ENCODE data around the gene MINDY2. TPM values are rescaled to one million over a fixed set of nuclear protein-coding genes. Genes with fewer than 3 reads are reported as not detected.

The MINDY2 gene
- total RNA-seq, 1 donor from 2014 or later = 40.5 TPM

DNA sequence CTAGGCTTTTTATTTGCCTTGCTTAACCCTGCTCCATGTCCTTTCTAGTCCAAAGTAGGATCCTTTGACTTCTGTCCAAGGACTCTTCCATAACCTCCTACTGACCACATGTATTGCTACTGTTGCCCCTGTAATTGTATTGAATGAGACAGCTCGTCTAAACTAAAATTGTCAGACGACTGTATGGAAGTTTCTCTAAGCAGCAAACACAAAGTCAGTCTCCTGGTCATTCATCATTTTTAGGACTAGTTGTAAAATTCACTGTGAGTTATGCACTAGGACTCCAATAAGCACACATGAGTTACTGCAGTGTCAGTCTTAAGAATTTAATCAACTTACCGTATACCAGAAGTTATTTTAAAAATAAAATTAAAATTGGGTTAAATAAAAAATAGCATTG lies 129.5 kb downstream of the MINDY2 start:
- peaks cover 54% of the 10 kb centered on the region for H3K36me3 ChIP-seq

DNA sequence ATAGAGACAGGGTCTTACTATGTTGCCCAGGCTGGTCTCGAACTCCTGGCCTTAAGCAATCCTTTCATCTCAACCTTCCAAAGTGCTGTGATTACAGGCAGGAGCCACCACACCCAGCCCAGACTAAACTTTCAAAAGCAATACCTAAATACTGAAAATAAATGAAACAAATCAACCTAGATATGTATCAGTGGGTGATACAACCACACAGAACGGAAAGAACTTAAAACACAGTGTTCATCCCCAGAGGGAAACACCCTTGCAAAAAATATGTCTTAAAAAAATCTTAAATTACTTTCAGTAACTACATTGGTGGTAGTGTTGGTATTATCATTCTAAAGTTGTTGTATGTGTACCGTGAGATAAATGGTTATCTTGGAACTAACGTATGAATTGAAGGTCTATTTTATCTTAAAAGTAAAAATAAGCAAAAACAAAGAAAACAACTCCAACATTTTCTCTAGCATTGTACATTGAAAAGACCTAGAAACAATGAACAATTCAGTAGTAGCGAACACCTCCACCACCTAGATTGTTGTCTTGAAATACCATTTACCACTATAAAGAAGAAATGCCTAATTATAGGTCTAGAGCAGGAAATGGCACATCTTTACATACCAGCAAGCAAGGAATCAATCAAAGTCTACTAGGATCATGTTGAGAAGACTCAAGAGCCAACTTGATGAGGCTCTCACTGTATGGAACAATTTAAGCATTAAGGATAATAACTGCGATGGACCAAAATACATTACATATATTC lies 137.6 kb downstream of the MINDY2 start:
- peaks cover 57% of the 10 kb centered on the region for H3K36me3 ChIP-seq
- H3K9me3 ChIP-seq (replicated peaks) = no peaks in the 10 kb centered on the region
- peaks cover 26% of the 10 kb centered on the region for H3K4me1 ChIP-seq
- no peak for DNase-seq
- no peak overlapping the region for H3K4me3 ChIP-seq
- TF ChIP-seq, protein P1, sequence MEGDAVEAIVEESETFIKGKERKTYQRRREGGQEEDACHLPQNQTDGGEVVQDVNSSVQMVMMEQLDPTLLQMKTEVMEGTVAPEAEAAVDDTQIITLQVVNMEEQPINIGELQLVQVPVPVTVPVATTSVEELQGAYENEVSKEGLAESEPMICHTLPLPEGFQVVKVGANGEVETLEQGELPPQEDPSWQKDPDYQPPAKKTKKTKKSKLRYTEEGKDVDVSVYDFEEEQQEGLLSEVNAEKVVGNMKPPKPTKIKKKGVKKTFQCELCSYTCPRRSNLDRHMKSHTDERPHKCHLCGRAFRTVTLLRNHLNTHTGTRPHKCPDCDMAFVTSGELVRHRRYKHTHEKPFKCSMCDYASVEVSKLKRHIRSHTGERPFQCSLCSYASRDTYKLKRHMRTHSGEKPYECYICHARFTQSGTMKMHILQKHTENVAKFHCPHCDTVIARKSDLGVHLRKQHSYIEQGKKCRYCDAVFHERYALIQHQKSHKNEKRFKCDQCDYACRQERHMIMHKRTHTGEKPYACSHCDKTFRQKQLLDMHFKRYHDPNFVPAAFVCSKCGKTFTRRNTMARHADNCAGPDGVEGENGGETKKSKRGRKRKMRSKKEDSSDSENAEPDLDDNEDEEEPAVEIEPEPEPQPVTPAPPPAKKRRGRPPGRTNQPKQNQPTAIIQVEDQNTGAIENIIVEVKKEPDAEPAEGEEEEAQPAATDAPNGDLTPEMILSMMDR (IDR thresholded peaks at IDR 0.05; ENCODE audit: borderline replicate concordance) = no peak
- intact Hi-C loops (cut with micrococcal nuclease) = no loop called here
- no peaks in the 10 kb centered on the region for H3K27me3 ChIP-seq (ENCODE audit: low read depth)
- H3K27ac ChIP-seq (replicated peaks) = no peak overlapping the region

More for the DNA sequence above, 129.5 kb downstream of the MINDY2 start:
- TF ChIP-seq, protein P1 (IDR thresholded peaks at IDR 0.05; ENCODE audit: borderline replicate concordance) = no peak
- no peaks in the 10 kb centered on the region for H3K27me3 ChIP-seq (ENCODE audit: low read depth)
- no peaks in the 10 kb centered on the region for H3K9me3 ChIP-seq (replicated peaks)
- no peak overlapping the region for H3K4me3 ChIP-seq
- peaks cover 6% of the 10 kb centered on the region for H3K4me1 ChIP-seq
- intact Hi-C loops (cut with micrococcal nuclease) = no loop called here
- DNase-seq = no peak
- no peak overlapping the region for H3K27ac ChIP-seq (replicated peaks)

DNA sequence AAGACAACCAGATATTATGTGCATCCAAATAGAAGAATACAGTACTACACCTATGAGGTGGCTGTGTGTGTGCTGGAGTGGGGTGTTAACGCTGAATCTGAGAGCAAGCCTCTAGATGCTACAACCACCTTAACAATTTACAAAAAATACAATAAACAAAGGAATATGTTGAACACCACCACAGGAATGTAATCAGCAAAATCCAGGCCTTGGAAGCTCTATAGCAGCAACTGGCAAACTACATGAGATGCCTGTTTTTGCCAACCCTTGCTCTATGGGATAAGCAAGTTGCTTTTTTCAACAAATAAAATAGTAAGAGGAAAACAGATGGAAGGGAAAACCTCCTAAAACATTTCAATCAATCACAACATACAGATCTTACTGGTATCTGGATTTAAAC lies 138.5 kb downstream of the MINDY2 start:
- Histone ChIP-seq H3K9me3 (replicated peaks) (no peaks in the 10 kb centered on the region), H3K4me3 (no peak overlapping the region), H3K27me3 (ENCODE audit: low read depth) (no peaks in the 10 kb centered on the region), H3K36me3 (peaks cover 62% of the 10 kb centered on the region), H3K27ac (replicated peaks) (no peak overlapping the region), H3K4me1 (peaks cover 29% of the 10 kb centered on the region)
- no peak for DNase-seq
- TF ChIP-seq, protein P1 (IDR thresholded peaks at IDR 0.05; ENCODE audit: borderline replicate concordance) = no peak
- intact Hi-C loops (cut with micrococcal nuclease) = no loop called here

DNA sequence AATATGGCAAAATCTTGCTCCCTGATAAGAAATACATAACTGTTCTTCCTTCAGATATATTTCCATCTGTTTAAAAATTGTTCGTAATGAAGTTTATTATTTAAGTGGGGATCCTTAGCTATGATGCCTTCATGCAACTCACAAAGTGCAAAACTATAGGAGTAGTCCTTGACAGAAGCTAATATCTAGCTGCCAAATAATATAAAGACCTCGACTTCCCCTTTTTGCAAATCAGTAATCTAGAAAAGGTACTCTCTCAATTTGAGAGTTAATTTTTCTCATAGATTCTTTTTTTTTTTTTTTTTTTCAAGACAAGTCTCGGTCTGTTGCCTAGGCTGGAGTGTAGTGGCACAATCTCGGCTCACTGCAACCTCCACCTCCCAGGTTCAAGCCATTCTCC lies 139.4 kb downstream of the MINDY2 start:
- TF ChIP-seq, protein P1 (IDR thresholded peaks at IDR 0.05; ENCODE audit: borderline replicate concordance) = no peak
- Histone ChIP-seq H3K4me1 (peaks cover 30% of the 10 kb centered on the region), H3K27ac (replicated peaks) (no peak overlapping the region), H3K36me3 (peaks cover 62% of the 10 kb centered on the region), H3K27me3 (ENCODE audit: low read depth) (no peaks in the 10 kb centered on the region), H3K9me3 (replicated peaks) (no peaks in the 10 kb centered on the region), H3K4me3 (no peak overlapping the region)
- intact Hi-C loops (cut with micrococcal nuclease) = no loop called here
- no peak for DNase-seq

Other genes with a start within 250 kb of the MINDY2 start
- gene ADAM10, start 21.6 kb upstream of the MINDY2 start, total RNA-seq = 74.0 TPM
- 47.8 TPM for gene SLTM, start 162.4 kb downstream of the MINDY2 start, total RNA-seq
- gene RNF111, start 216.4 kb downstream of the MINDY2 start, total RNA-seq = 20.3 TPM